Activated CD4-positive, alpha-beta T cell treated with anti-CD3 and anti-CD28 coated beads, Interleukin-2, amount 50 U/mL, for 1 hour (primary cell): Measurements from ENCODE around the gene RASGRF2.
A peak's percentile ranks its signal among the peaks of the same experiment; 100 is the strongest.

Experiments
- DNase-seq: peaks from one replicate; pipeline ENCODE4 v3.0.0-alpha.2; 2020

The RASGRF2 gene

GRCh38 chr5:80987078-80987766 is 27.1 kb downstream of the RASGRF2 start:
- DNase-seq, result no peak

GRCh38 chr5:80988419-80988935 is 28.3 kb downstream of the RASGRF2 start:
- DNase-seq, result no peak

- DNase-seq, result no peak
These were observed 29.7 kb downstream of the RASGRF2 start for GRCh38 chr5:80989883-80990282.

GRCh38 chr5:80990527-80990926 is 30.4 kb downstream of the RASGRF2 start:
- DNase-seq, result no peak

GRCh38 chr5:80990971-80991370 is 30.8 kb downstream of the RASGRF2 start:
- no peak for DNase-seq

GRCh38 chr5:80995908-80996307 is 35.7 kb downstream of the RASGRF2 start:
- DNase-seq, result no peak

- no peak for DNase-seq
These were observed 38.4 kb downstream of the RASGRF2 start for GRCh38 chr5:80998590-80998979.

- no peak for DNase-seq
These were observed 43.7 kb downstream of the RASGRF2 start for GRCh38 chr5:81003811-81004386.

GRCh38 chr5:81005708-81006107 is 45.5 kb downstream of the RASGRF2 start:
- no peak for DNase-seq

- no peak for DNase-seq
These were observed 46.1 kb downstream of the RASGRF2 start for GRCh38 chr5:81006231-81006630.

GRCh38 chr5:81006947-81007636 is 46.9 kb downstream of the RASGRF2 start:
- peak; percentile 34 for DNase-seq

- DNase-seq, result no peak
These were observed 47.5 kb downstream of the RASGRF2 start for GRCh38 chr5:81007637-81008027.

GRCh38 chr5:81010336-81011169 is 50.4 kb downstream of the RASGRF2 start:
- no peak for DNase-seq

GRCh38 chr5:81014348-81014747 is 54.2 kb downstream of the RASGRF2 start:
- DNase-seq, result no peak

- DNase-seq, result no peak
These were observed 56.0 kb downstream of the RASGRF2 start for GRCh38 chr5:81016116-81016515.

GRCh38 chr5:81017320-81017719 is 57.2 kb downstream of the RASGRF2 start:
- DNase-seq, result no peak

- peak; percentile 20 for DNase-seq
These were observed 58.4 kb downstream of the RASGRF2 start for GRCh38 chr5:81018608-81019007.

GRCh38 chr5:81019748-81020147 is 59.6 kb downstream of the RASGRF2 start:
- no peak for DNase-seq

GRCh38 chr5:81020478-81021167 is 60.5 kb downstream of the RASGRF2 start:
- no peak for DNase-seq

GRCh38 chr5:81021486-81021885 is 61.3 kb downstream of the RASGRF2 start:
- DNase-seq, result no peak

GRCh38 chr5:81021951-81022687 is 62.0 kb downstream of the RASGRF2 start:
- no peak for DNase-seq

GRCh38 chr5:81022688-81023084 is 62.5 kb downstream of the RASGRF2 start:
- DNase-seq, result no peak
